ENCODE measurements around the gene CTSF.

The CTSF gene

GRCh38 chr11:66530927-66531709, 37.3 kb downstream of the CTSF start:
- DNase-seq: no peak

GRCh38 chr11:66529655-66530054, 38.8 kb downstream of the CTSF start:
- DNase-seq: no peak

DNA sequence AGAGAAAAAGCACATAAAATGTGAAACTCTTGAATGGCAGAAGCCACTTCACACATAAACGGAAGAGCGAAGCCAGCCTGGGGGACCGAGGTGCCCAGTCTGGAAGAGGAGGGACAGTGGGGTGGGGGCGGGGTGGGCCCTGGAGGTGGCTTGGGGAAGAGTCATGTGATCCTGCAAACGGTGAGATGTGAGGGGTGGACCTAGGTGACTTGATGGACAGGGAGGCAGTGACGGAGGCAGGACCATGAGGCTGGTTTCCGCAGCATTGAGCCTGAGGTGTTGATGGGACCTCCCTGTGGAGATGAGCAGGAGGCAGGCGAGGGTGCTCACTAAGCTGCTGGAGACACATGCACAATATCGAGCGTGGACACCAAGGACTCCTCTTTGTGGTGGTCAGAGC, 39.3 kb downstream of the CTSF start:
- DNase-seq: no peak

- DNase-seq: no peak
Observed at GRCh38 chr11:66524304-66525040, 43.9 kb downstream of the CTSF start.

DNA sequence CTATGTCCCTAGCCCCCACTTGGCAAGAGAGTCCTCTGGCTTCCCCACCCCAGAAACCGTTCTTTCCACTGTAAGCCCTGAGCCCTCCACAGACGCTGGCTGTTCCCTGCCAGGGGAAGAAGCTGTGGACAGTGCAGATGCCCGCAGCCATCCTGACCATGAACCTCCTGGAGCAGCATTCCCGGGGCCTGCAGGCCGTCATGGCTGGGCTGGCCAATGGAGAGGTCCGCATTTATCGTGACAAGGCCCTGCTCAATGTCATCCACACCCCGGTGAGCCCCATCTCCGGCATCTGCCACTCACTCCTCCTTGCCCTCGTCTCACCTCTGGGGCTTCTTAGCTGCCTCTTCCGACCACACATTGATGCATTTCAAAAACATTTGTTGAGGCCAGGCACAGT, 44.8 kb downstream of the CTSF start:
- no peak for DNase-seq
